ENCODE data around the gene ULK1.

GRCh38 chr12:131971226-131971625, 76.8 kb downstream of the ULK1 start:
- TF ChIP-seq CTCF (IDR thresholded peaks at IDR 0.05) (no peak), ZFX (IDR thresholded peaks at IDR 0.05; ENCODE audit: borderline replicate concordance) (no peak)
